Measurements from ENCODE around the gene PSG7. TPM values are rescaled to one million over a fixed set of nuclear protein-coding genes. Genes with fewer than 3 reads are reported as not detected.
A peak's percentile ranks its signal among the peaks of the same experiment; 100 is the strongest.
"Not testable (repeated sequence)": the region's sequence is repeated elsewhere in the genome, so short reads cannot be mapped to it uniquely, and the experiment has no call there.

PSG7 gene
- polyA plus RNA-seq, 1 of the 3 experiments (the other 2 are of a cell fraction) = 0.05 TPM

DNA sequence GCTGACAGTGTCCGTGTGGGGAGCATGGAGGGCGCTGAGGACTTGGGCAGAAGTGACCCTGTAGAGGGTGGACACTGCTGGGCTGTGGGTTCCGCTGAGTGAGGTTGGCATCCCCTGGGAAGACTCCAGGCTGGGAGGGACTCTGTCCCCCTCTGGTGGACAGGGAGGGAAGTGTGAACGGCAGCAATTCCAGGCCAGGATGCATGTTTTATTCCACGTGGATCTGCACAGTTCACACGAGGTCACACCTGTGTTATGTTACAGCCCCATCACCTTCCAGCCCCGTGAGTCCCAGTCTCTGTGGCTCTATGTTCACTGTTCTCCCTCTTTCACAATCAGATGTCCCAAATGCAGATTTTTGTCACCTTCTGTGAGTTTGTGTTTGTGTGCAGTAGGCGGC is 55.7 kb downstream of the PSG7 start:
- H3K9me3 ChIP-seq; H2AFZ ChIP-seq (ENCODE audit: low read depth); H3K4me3 ChIP-seq (ENCODE audit: low read depth in 2 of 2, low read length in 1 of 2); H3K79me2 ChIP-seq (ENCODE audit: insufficient read depth); H3K9me2 ChIP-seq; H3K27ac ChIP-seq (ENCODE audit: low read depth in 2 of 2, low read length in 1 of 2); CTCF ChIA-PET; H3K27me3 ChIP-seq (ENCODE audit: insufficient read depth); H3K4me1 ChIP-seq (ENCODE audit: control insufficient read depth in 1 of 2, insufficient read depth in 2 of 2, low read depth in 1 of 2, low read length in 1 of 2); H3K4me2 ChIP-seq; H3K36me3 ChIP-seq (replicated peaks in 1 of 2; ENCODE audit: control insufficient read depth in 1 of 2, insufficient read depth in 2 of 2, low read length in 1 of 2); H3F3A ChIP-seq (replicated peaks; ENCODE audit: insufficient read depth); H4K20me1 ChIP-seq (ENCODE audit: insufficient read depth); H3K9ac ChIP-seq; POLR2A ChIA-PET: not testable (repeated sequence)
- peak; percentile 15; the same call in 1 of the 2 replicates for TF ChIP-seq SMC3 (IDR thresholded peaks at IDR 0.05; ENCODE audit: low read depth, low read length)
- TF ChIP-seq, protein P1, sequence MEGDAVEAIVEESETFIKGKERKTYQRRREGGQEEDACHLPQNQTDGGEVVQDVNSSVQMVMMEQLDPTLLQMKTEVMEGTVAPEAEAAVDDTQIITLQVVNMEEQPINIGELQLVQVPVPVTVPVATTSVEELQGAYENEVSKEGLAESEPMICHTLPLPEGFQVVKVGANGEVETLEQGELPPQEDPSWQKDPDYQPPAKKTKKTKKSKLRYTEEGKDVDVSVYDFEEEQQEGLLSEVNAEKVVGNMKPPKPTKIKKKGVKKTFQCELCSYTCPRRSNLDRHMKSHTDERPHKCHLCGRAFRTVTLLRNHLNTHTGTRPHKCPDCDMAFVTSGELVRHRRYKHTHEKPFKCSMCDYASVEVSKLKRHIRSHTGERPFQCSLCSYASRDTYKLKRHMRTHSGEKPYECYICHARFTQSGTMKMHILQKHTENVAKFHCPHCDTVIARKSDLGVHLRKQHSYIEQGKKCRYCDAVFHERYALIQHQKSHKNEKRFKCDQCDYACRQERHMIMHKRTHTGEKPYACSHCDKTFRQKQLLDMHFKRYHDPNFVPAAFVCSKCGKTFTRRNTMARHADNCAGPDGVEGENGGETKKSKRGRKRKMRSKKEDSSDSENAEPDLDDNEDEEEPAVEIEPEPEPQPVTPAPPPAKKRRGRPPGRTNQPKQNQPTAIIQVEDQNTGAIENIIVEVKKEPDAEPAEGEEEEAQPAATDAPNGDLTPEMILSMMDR (IDR thresholded peaks at IDR 0.05) = peak; percentile 49
- TF ChIP-seq, protein P2, sequence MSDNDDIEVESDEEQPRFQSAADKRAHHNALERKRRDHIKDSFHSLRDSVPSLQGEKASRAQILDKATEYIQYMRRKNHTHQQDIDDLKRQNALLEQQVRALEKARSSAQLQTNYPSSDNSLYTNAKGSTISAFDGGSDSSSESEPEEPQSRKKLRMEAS (IDR thresholded peaks at IDR 0.05; ENCODE audit: low read depth) = 0 out of 2 replicates have a peak, but pooled peaks have one; percentile 30
- 54% methylated on average over 8 of the region's 8 CpGs for WGBS (ENCODE audit: low lambda C conversion rate)
- DNase-seq = peak; percentile 5

DNA sequence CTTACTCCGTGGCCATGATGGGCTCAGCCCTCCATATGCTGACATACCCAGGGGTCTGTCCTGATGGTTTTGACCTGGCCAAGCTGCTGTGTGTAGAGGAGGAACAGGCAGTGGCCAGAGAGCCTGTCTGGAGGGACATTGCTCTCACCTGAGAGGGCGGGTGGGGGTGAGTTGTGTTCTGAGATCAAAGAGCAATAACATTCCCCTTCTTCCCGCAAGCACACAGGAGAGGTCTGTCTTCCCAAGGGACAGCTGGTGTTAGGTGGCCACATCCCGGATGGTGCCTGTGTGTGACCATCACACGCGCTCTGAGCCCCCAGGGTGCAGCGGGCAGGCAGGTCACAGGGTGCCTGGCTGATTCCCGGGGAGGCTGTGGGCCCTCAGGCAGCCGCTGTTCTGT is 56.4 kb downstream of the PSG7 start:
- H3K4me1 ChIP-seq (ENCODE audit: control insufficient read depth in 1 of 2, insufficient read depth in 2 of 2, low read depth in 1 of 2, low read length in 1 of 2); H3K27ac ChIP-seq (ENCODE audit: low read depth in 2 of 2, low read length in 1 of 2); H3K9me3 ChIP-seq; POLR2A ChIA-PET; H3K79me2 ChIP-seq (ENCODE audit: insufficient read depth); CTCF ChIA-PET; H3F3A ChIP-seq (replicated peaks; ENCODE audit: insufficient read depth); H3K4me2 ChIP-seq; DNase-seq; H3K36me3 ChIP-seq (replicated peaks in 1 of 2; ENCODE audit: control insufficient read depth in 1 of 2, insufficient read depth in 2 of 2, low read length in 1 of 2); H4K20me1 ChIP-seq (ENCODE audit: insufficient read depth); H3K27me3 ChIP-seq (ENCODE audit: insufficient read depth); H3K9me2 ChIP-seq; H2AFZ ChIP-seq (ENCODE audit: low read depth); H3K4me3 ChIP-seq (ENCODE audit: low read depth in 2 of 2, low read length in 1 of 2); H3K9ac ChIP-seq: not testable (repeated sequence)
- 69% methylated on average over 8 of the region's 9 CpGs for WGBS (ENCODE audit: low lambda C conversion rate)

DNA sequence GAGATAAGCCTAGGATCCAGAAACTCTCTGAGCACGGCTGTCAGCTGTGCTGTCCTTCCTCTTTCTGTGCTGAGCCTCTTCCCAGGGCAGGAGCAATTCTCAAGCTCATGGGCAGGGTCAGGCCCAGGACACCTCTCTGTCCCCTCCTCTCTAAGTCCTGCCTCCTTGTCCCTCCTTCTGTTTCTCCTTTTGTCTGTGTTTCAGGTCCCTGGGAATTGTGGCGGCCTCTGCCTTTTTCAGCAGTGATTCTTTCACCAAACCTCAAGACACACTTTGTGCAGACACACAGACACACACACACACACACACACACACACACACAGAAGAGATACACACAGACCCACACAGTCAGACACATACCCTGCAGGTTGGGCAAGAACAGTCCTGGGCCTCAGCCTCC is 57.4 kb downstream of the PSG7 start, which contains the start of gene PSG1:
Gene PSG1, minus strand, starts transcription at position 101 of the 400 bp plus-strand sequence. CDS start 132 bp downstream, outside the sequence.
- ChIA-PET CTCF (no interaction called here), POLR2A (no interaction called here)
- Histone ChIP-seq H3K9ac (no peak within 1 kb of the TSS), H3K27me3 (ENCODE audit: insufficient read depth) (no peaks in the 10 kb centered on the region), H3K4me1 (ENCODE audit: control insufficient read depth in 1 of 2, insufficient read depth in 2 of 2, low read depth in 1 of 2, low read length in 1 of 2) (peaks cover 0 to 15% of the 10 kb centered on the region in 2 experiments; a peak in 1 of 4 replicates), H3K27ac (ENCODE audit: low read depth in 2 of 2, low read length in 1 of 2) (no peak within 1 kb of the TSS), H3K36me3 (replicated peaks in 1 of 2; ENCODE audit: control insufficient read depth in 1 of 2, insufficient read depth in 2 of 2, low read length in 1 of 2) (no peaks in the 10 kb centered on the region), H3K4me2 (no peak within 1 kb of the TSS), H3K9me2 (no peaks in the 10 kb centered on the region), H2AFZ (ENCODE audit: low read depth) (no peak within 1 kb of the TSS), H4K20me1 (ENCODE audit: insufficient read depth) (no peaks in the 10 kb centered on the region), H3K79me2 (ENCODE audit: insufficient read depth) (no peaks in the 10 kb centered on the region), H3F3A (replicated peaks; ENCODE audit: insufficient read depth) (peaks cover 13% of the 10 kb centered on the region), H3K9me3 (no peaks in the 10 kb centered on the region), H3K4me3 (ENCODE audit: low read depth in 2 of 2, low read length in 1 of 2) (no peak within 1 kb of the TSS)
- no peak for DNase-seq
- WGBS (ENCODE audit: low lambda C conversion rate) = 83% methylated on average over 1 of the region's 2 CpGs
- TF ChIP-seq CHD2 (IDR thresholded peaks at IDR 0.05; ENCODE audit: low read length, partially characterized antibody) (no peak), SMC3 (IDR thresholded peaks at IDR 0.05; ENCODE audit: low read depth, low read length) (no peak), TCF12 (IDR thresholded peaks at IDR 0.05) (no peak), RCOR1 (IDR thresholded peaks at IDR 0.05; ENCODE audit: low read length) (no peak), TEAD4 (IDR thresholded peaks at IDR 0.05; ENCODE audit: borderline replicate concordance, insufficient read depth) (no peak), REST (IDR thresholded peaks at IDR 0.05; ENCODE audit: low read depth, low read length) (no peak), ELF1 (IDR thresholded peaks at IDR 0.05) (no peak), IRF3 (IDR thresholded peaks at IDR 0.05; ENCODE audit: low read depth, low read length) (no peak), EP300 (IDR thresholded peaks at IDR 0.05; ENCODE audit: borderline replicate concordance in 1 of 2, low read depth in 1 of 2, low read length in 1 of 2) (no peak), POLR2AphosphoS5 (IDR thresholded peaks at IDR 0.05; ENCODE audit: low read depth, low read length) (no peak)
- TF ChIP-seq, protein P1 (IDR thresholded peaks at IDR 0.05) = no peak

All from SK-N-SH (cell line).